GM13976 (cell line): ENCODE measurements around the gene RMDN2.

ENCODE experiments used
- DNase-seq: peaks from one replicate; pipeline ENCODE4 v3.0.0; 2012; ENCODE audit warnings: low spot score
- in situ Hi-C: fragments of 300-500 bp; cut with MboI; formaldehyde crosslinking; loops from one replicate; pipeline ENCODE4 v1.12.0; 2022; ENCODE audit warnings: low sequenced_read_pairs, mixed read lengths, inconsistent platforms; ENCODE audit not compliant: unreplicated experiment
- TF ChIP-seq, protein P1 (sequence below): IDR thresholded peaks from 2 replicates; pipeline ENCODE4 v1.5.1; 2012; ENCODE audit warnings: borderline replicate concordance, mild to moderate bottlenecking; ENCODE audit not compliant: insufficient read depth; ENCODE audit errors: extremely low read depth, missing control alignments, control extremely low read depth

RMDN2 gene

DNA sequence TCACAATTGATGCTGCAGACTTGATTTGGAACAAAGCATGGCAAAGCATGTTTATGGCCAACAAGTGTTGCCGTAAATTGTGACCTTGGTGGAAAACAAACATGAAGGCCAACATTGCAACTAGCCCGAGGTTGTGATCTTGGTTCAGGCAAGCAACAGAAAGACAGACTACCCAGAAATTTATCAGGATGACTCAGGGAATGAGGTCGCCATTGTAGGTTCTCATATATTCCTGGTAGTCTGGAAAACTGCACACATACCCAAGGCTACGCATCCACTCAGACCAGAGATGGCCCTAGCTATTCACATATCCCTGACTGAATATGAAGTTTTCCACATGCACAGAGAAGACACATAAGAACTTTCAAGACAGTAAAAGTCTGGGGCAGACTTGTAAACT, 120.7 kb downstream of the RMDN2 start:
- in situ Hi-C loops = no loop called here
- TF ChIP-seq, protein P1, sequence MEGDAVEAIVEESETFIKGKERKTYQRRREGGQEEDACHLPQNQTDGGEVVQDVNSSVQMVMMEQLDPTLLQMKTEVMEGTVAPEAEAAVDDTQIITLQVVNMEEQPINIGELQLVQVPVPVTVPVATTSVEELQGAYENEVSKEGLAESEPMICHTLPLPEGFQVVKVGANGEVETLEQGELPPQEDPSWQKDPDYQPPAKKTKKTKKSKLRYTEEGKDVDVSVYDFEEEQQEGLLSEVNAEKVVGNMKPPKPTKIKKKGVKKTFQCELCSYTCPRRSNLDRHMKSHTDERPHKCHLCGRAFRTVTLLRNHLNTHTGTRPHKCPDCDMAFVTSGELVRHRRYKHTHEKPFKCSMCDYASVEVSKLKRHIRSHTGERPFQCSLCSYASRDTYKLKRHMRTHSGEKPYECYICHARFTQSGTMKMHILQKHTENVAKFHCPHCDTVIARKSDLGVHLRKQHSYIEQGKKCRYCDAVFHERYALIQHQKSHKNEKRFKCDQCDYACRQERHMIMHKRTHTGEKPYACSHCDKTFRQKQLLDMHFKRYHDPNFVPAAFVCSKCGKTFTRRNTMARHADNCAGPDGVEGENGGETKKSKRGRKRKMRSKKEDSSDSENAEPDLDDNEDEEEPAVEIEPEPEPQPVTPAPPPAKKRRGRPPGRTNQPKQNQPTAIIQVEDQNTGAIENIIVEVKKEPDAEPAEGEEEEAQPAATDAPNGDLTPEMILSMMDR = no peak
- DNase-seq = no peak

DNA sequence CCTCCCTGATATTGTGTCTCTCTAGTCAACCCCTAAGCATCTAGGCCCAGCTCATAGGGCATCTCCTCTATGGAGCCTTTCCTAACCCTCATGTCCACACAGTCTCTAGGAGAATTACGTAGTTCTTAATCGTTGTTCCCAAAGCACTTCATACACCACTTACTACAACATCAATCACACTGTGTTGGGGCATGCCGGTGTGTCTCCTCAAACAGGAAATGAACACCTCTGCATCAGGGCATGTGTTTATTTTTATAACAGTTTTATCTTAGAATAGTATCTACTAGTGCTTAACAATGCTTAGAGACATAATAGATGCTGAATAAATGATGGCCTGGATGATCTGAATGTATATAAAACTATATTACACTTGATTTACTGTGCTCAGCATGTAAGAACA, 131.1 kb downstream of the RMDN2 start:
- DNase-seq = no peak
- in situ Hi-C loops = no loop called here
- TF ChIP-seq, protein P1 = no peak

GRCh38 chr2:38057651-38058410, 132.7 kb downstream of the RMDN2 start:
- DNase-seq = no peak
- TF ChIP-seq, protein P1 = no peak
- in situ Hi-C loops = no loop called here

- in situ Hi-C loops = no loop called here
- TF ChIP-seq, protein P1 = no peak
- no peak for DNase-seq
These were observed 135.3 kb downstream of the RMDN2 start for GRCh38 chr2:38060236-38061018.

DNA sequence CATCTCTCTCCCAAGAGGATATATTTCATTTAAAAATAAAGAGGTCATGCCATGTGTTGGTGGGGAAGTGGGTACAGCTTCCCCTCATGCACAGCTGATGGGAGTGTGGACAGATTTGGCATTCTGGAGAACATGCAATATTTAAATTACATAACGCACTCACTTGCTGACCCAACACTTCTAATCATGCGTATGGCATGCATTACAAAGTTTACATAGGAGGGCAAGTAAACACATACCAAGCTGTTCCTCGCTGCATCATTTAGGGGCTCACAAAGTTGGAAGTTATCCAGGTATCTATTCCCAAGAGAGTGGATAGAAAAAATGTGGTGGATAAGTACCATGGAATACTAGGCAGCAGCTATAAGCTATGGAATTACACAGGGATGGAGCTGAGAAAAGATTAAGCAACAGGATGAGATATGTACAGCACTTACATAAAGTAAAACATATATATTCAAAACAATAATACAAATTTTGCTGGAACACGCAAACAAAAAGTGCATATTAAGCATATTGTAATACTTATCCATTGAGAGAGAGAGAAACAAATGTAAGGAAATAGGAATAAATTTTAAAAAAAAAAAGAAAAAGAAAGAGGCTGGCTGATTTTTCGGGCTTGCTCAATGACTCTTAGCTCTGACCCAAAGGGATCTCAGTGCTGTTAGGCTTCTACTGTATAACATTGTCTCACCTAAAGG, 139.9 kb downstream of the RMDN2 start:
- DNase-seq = no peak
- TF ChIP-seq, protein P1 = no peak
- in situ Hi-C loops = no loop called here

DNA sequence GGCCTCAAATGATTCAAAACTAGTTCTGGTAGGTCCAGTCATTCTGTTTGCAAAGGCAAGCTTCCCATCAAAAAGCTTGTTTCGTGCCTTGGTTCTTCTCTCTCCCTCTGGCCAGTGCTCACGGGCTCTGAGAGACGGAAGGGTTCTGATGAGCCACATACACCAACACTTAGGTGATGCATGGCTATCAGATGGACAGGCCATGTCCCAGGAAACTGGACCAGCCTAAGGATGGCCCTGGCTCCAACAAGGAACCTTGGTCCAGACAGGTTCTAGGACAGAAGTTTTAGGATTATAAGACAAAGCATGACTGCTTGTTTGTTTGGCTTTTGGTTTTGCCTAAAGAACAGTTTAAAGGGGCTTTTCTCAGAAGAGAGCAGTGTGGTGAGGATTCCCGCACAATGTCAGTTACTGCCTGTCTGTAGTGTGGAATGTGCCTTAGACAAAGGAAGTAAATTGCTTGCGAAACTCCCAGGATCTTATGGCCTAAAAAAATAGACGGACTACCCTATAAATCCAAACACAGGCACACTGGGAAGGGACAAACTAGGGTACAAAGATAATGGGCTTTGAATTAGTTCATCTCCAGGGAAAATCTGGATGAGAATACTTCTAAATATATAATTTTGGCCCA, 140.5 kb downstream of the RMDN2 start:
- in situ Hi-C loops = no loop called here
- DNase-seq = no peak
- TF ChIP-seq, protein P1 = no peak
